Colon (tissue), 2 donors: Measurements from ENCODE around the gene MSMP.

Experiments
- FAIRE-seq: peaks from 2 replicates; lab custom pipeline; 2012; peaks lifted over from hg19 to GRCh38; lab: Jason Lieb, UNC
- donor health status: control.
- donor health status: control.

MSMP gene, protein sequence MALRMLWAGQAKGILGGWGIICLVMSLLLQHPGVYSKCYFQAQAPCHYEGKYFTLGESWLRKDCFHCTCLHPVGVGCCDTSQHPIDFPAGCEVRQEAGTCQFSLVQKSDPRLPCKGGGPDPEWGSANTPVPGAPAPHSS

DNA sequence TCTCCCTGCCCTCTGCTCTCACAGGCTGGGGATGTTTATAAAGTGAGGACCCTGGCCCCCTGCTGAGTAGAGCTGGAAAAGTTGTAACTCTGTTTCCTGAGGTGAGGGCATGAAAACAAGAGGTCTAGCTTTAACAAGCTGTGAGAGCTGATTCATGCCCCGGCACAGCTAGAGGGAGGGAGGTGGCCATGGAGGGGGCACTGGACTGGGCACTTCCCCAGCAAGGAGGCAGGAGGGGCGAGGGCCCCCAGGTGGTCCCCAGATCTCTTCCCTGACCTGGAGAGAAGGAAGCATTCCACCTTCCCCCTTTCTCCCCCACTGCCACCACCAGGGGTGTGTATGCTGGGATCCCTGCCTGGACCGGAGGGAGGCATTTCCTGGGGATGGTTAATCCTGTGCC is at the start of gene MSMP:
MSMP (minus strand) TSS at position 13 of the 400 bp plus-strand sequence. CDS start 147 bp downstream, outside the sequence.
- no peak for FAIRE-seq

DNA sequence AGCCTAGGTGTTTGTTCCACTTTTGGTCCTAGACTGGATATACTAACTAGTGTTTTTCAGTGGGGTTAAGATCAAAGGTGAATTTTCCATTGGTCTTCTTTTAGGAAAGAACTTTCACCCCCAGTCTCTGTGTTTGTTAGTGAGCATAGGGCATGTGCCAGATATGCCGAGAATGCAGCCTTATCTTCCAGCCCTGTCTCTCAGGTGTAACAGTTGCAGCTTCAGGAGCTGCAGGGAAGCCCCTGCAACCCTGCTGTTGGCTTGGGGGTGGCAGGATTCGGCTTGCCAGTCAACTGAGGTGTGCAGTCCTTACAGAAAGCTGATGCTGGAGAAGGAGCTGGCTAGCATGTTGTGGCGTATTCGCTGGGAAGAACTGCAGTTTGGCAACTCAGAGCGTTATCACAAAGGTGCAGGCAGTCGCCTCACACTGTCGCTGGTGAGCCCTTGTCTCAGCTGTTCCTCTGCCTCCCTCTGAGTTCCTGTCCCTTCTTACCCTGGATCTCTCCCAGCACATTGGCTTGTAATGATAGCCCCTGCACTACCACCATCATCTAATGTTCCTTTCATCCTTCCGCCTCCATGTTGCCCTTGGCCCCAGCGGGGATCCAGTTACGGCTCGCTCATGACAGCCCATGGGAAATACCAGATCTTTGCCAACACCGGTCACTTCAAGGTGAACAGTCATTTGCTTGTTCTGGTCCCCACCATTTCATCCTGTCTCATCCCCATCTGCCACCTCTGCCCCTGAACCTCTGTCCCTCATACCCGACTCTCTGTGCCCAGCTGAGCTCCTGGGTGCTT is 47.5 kb upstream of the MSMP start:
- no peak for FAIRE-seq

DNA sequence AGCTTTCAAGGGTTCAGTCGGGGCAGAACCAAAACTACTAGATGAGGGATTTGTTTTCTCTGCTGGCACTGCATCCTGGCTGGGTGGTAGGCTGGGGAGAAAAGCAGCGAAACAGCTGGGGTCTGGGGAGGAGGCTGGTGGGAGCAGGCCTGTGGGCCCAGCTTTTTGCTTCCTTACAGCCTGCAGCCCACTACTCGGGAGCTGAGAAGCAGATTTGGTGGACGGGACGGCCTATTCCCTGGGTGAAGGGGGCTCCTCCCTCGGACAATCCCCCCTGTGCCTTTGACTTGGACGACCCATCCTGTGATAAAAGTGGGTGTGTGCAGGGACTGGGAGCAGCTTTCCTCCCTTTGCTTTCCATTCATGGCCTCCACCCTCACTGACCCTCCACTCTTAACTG is 46.5 kb upstream of the MSMP start:
- no peak for FAIRE-seq

DNA sequence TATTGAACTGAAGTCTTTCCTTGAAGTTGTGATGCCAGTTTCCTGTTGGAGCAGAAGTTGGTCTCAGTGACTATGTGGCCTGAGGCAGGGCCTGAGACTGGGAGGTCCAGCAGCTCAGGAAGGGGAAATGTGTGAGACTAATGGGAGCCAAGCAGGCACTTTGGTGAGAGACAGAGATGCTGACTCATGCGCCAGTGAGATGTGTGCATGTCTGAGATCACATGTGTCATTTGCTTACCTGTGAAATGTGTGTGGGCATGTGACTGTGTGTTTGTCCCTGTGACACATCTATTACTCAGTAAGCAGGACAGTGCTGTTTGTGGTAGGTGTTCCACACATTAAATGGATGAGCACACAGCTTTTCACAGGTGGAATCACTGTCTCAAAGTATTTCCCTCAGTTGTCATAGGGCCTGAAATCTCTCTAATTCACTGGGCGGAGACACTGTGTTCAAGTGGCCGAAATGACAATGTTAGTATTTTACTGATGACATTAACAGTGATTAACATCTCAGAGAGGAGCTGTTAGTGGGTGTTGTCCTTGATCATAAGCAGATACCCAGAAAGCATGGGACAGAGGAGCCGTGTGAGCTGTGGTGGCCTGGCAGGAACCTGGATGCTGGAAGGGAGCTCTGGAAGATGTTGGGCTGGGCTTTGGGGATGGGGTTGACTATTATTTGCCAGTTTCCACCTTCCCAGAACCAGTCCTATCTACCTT is 44.7 kb upstream of the MSMP start:
- no peak for FAIRE-seq

DNA sequence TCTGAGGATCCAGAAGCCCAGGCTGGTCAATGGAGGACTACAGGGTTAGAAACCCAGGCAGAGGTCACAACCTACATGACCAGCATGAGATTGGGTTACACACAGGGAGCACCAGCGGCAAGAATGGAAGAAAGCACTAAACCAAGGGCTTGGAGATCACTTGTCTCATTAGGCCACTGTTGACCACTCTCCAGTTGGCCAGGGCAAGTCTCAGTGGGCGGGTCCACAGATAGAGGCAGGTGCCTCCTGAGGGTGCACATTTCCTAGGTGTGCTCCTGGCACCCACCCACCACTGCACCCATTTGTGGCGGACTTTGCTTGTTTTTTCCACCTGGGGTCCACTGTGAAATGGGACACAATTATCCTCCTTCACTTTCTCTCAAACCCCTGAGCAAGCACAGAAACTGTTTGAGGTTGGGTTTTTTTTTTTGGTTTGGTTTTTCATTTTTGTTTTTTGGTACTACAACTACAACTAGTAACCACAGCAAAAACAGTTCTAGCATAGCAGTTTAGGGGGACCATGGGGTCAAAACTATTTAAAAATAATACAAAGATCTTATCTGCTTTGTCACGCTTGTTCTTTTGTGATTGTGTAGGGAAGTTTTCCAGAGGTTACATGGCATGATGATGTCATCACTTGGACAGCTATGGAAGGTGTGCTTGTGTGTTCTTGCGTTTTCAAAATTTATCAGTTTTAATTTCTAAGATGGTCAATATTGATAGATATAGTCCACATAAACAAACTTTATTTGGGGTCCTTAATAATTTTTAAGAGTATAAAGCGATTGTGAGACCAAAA is 43.4 kb upstream of the MSMP start:
- no peak for FAIRE-seq

DNA sequence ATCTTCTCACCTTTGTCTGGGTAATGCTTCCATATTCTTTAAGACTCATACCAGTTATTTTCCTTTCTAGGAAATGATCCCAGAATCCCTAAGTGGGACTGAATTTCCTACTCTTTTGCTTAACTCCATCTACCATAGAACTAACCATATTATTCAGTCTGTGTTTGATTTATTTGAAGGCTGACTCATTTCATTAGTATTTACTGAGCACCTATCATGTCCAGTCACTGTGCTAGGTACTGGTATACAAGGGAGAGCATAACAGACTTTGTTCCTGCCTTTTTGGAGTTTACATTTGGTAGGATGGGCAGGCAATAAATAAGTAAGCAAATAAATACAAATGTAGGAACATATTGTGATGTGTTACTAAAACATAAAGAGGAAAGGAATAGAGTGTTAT is 41.6 kb upstream of the MSMP start:
- no peak for FAIRE-seq

DNA sequence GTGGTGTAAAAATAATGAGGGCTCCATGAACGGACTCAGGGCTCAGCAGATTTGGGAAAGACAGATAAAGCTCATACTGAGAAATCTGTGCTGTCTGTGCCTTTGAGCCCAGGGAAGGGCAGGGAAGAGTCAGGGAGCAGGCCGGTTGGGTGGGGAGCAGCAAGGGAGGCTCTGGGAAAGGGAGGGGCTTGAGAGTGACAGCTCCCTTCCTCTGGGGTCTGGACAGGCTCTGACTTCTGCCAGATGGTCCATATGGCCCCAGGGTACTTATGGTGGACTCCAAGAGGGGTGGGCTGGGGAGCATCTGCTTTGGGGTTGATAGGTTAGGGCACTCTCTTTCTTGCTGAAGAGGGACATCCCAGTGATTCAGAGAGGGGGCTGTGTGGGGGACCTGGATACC is 39.4 kb upstream of the MSMP start:
- FAIRE-seq, result no peak

DNA sequence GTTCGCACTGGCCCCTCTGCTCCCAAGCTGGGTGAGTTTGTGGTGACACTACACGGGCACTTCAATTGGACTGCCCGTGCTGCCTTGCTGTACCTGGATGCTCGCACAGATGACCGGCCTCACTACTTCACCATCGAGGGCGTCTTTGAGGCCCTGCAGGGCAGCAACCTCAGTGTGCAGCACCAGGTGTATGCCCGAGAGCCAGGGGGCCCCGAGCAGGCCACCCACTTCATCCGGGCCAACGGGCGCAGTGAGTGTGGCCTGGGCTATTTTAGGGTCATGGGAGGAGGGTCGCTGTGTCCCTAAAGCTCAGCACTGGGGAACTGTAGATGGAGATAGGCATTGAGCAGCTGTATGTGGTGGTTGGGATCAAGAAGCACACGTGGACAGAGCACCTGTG is 38.8 kb upstream of the MSMP start:
- FAIRE-seq, result no peak

DNA sequence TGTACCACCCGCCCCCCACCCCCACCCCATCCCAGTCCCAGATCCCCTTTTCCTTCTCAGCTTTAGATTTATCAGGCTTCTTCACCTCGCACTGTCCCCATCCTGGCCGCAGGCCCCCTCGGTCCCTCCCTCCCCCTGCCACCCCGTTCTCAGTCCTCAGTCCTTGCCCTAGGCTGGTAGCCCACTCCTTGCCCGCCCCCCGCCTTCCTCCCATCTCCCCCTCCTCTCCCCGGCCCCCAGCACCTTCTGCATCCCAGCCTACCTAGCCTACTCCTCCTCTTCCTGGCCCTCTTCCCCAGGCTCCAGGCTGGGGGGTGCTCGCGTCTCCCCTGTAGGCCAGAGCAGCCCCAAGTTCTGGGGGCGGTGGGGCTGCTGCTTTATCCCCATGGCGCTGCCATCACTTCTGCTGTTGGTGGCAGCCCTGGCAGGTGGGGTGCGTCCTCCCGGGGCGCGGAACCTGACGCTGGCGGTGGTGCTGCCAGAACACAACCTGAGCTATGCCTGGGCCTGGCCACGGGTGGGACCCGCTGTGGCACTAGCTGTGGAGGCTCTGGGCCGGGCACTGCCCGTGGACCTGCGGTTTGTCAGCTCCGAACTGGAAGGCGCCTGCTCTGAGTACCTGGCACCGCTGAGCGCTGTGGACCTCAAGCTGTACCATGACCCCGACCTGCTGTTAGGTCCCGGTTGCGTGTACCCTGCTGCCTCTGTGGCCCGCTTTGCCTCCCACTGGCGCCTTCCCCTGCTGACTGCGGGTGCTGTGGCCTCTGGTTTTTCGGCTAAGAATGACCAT is 38.1 kb upstream of the MSMP start:
- FAIRE-seq, result no peak

DNA sequence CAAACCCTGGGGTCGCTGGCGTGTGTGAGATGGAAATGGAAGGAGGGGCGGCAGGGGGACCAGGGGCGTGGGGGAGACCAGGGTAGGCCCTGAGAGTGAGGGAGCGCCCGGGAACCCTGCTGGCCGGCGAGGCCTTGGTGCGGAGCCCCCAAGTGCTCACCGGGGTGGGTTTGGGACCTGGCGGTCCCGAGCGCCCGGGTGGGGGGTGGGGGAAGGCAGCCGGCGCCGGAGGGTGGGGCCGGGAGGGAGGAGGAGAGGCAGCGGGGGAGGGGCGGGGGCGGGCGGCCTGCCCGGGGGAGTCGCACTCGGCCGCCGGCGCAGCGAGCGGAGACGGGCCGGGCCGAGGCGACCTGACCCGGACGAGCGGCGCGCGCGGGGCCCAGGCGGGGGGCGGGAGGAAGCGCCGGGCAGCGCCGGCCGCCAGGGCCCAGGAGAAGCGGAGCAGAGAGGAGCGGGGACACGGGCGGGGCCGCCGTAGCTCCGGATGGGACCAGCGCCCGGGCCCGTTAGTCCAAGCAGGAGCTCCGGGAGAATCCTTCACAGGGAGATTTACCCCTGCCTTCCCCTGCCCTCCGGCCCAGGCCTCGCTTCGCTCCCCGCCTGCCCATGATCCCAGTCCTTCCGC is 37.3 kb upstream of the MSMP start, which contains the start of gene NPR2:
NPR2 (plus strand) TSS at position 295 of the 625 bp plus-strand sequence. CDS start 818 bp downstream, outside the sequence.
- no peak for FAIRE-seq

DNA sequence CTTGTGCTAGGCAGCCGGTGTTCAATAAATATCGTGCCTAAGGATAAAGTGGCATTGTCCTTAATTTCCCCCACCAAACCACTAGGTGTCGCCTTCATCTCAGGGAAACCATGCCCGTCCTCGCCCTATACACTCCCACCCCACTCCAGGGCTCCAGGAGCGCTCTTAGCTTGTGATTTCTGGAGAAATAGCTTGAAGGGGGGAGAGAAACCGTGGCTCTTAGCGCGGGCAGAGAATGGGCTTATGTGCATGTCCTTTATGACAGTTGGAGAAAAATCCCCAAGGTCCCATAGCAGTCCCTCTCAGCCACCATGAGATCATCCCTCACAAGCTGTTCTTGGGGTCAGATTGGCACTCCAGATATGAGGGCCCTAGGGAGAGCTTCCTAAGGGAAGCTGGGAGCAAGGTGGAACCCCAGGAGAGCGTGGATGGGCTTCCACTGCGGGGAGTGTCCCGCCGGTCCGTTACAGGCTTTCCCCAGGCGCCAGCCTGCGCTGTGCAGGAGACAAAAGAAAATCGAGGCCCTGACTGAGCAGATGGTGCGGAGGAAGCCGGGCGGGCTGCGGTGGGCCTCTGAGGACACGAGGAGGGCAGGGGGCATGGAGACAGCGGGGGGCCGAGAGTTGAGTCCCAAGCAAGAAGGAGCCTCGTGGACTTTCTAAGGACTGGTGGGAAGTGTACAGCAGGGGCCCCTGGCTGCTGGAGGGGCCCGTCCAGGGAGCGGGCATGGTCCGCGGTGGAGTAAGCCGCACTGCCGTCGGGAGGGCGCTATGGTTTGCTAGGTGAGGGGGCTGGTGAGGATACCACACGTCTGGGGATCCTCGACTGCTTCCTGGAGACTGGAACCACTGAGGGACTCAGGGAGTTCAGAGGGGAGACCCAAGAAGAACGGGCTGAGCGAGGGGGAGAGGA is 36.6 kb upstream of the MSMP start:
- no peak for FAIRE-seq

DNA sequence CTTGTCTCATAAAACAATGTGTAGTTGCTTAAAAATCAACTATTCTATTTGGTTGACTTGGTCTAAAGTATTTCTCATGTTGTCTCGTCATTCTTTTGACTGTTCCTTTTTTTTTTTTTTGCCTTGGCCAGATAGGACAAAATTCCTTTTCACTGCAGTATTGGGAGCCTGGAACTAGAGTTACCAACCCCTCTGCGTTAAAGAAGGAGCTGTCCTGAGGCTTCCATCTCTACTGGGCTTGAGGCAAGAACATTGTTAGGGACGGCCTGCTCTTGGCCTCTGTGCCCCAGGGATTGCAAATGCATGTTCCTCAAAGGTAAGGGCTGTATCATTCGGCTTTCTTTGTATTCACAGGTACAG is 35.9 kb upstream of the MSMP start:
- FAIRE-seq, result no peak

DNA sequence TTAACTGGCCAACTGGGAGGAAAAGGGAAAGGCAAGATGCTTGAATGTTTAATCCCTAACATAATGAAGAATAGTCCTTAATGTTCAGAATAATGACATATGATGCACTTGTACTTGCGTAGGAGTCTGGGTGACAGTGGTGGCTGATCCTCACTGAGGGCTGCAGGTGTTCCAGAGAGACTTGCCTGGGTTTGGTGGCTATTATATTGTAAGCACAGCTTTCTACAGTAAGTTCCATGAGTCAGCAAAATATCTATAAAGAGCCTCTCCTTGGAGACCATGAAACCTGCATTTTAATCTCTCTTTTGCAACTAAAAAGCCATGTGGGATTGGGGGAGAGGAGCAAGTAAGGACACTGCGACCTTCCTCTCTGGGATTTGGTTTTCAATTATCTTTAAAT is 35.5 kb upstream of the MSMP start:
- FAIRE-seq, result no peak

DNA sequence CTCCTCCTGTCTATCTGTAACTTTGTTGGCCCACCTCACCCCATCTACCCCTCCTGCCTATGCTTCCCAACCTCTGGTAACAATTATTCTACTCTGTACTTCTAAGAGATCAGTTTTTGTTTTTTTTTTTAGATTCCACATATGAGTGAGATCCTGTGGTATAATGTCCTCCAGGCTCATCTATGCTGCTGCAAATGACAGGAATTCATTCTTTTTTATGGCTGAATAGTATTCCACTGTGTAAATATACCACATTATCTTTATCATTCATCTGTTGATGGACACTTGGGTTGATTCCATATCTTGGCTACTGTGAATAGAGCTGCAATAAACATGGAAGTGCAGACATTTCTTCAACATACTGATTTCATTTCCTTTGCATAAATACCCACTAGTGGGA is 29.3 kb upstream of the MSMP start:
- FAIRE-seq, result peak; percentile 43

DNA sequence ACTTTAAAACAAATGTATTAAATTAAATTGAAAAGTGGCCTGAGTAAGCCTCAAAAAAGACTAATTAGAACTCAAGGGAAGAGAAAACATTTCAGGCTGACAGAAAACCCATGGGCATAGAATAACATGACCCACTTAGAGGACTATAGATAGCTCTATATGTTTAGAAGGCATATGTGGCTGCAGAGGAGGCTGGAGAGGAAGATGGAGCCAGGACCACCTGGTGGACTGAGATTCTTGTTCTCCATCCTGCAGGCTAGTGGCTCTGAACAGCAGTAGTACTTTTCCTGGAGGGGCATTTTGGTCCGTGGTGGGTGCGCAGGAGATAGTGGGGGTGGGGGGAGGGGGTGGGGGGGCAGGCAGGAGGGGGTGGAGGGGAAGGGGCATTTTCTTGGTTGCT is 27.0 kb upstream of the MSMP start:
- no peak for FAIRE-seq

DNA sequence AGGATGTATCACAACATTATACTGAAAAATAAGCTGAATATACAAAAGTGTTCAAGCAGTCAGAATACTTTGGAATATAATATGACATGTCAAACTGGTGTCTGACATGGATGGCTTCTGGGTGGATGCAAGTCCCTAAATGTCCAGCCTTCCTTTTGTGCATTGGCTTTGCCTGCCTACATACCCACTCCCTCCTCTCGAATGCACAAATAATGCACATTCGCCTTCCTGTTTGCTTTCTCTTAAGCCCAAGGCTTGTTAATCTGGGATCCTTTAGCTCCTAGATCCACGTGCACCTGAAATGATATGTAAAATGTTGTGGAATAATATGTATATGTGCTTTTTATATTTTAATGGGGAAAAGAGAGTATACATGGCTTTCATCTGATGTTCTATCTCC is 24.4 kb upstream of the MSMP start:
- FAIRE-seq, result no peak

DNA sequence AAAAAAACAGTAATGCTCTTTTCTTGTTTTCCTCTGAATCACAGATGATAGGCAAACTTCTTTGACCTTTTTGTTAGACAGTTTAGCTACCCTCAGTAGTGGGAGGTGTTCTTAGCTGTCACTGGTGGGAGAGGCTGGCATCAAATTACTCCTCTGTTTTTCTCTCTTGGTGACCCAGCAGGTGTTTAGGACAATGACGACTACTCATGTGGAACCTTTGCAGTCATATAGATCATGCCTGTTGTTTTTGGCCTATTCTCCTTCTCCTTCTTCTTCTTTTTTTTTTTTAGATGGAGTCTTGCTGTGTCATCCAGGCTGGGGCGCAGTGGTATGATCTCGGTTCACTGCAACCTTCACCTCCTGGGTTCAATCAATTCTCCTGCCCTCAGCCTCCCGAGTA is 21.9 kb upstream of the MSMP start:
- no peak for FAIRE-seq

DNA sequence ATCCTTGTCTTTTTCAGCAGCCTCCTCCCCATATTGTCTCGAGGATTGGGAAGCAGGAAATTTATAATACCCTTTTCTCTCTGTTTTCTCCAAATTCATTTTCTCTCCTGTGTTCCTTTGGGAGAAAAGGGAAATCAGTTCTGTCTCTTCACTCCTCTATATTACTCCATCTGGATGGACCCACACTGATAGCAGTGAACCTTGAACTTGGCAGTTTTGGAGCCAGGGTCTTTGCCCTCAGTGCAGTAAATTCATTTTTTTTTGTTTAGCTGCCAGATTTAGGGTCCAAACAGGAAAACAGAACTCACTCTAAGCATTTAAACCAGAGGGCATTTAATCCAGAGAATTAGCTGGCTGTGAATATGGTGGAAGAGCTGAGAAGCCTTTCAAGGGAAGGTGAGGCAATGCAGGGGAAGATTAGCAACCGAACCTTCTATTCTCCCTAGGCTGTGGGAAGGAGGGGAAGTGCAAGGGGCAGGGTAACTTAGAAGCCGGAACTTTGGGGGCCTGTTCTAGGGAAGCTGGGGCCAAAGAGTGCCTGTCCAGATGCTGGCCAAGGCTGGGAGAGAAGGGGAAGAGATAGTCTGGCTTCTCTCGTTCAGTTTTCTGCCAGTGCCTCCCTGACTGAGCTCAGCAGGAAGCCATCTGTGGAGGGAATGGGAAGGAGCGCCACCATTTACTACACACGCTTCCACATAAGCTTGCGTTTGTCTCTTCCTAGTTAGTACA is 21.0 kb upstream of the MSMP start:
- FAIRE-seq, result no peak

DNA sequence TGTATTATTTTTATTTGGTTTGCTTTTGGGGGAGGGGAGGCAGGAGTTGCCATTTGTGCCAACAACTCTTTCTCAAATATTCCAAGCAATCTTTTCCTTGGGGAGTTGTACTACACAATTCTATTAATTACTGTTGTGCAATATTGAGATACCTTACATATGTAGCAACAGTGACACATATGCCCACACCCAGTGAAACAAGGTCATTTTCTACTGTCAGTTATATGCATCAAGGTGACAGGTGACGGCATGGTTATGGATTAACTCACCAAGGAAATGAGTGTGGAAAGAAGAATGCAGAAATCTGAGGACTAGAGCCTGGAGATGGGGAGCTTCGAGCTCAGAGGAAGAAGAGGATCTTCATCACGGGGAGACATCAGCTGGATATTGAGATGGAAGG is 17.9 kb upstream of the MSMP start:
- FAIRE-seq, result no peak

DNA sequence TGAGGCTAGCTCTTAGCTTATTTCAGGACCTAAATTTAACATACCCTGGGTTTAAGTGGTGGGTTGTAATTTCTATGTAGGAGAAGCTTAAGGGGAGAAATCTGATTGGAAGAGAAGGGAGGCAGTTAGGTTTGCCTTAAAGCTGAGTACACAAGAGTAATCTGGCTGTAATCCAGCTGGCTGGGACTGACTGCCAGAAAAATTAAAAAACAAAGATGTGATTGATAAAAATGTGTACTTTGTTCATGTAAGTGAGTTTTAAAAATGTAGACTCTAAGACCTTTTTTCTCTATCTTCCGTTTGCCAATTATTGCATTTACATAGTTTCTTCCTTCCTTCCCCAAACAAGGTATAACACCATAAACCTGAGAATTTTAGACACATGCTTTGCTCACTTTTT is 17.5 kb upstream of the MSMP start:
- FAIRE-seq, result no peak
